C4-2B (cell line): ENCODE measurements around the gene MLLT3.

Experiments used
- H3K27ac ChIP-seq: fragments of 450-650 bp; 2 replicates; pipeline ENCODE4 v1.5.1; 2017
- CTCF ChIP-seq: fragments of 450-650 bp; conservative IDR thresholded peaks from 2 replicates; pipeline ENCODE4 v1.5.1; 2017; ENCODE audit warnings: mild to moderate bottlenecking
- ZFX ChIP-seq: fragments of 450-650 bp; IDR thresholded peaks from 2 replicates; pipeline ENCODE4 v1.6.1; 2017

The MLLT3 gene

GRCh38 chr9:20528253-20528652 is 94.0 kb downstream of the MLLT3 start:
- TF ChIP-seq ZFX (no peak), CTCF (no peak)
- H3K27ac ChIP-seq: no peak overlapping the region

- TF ChIP-seq ZFX: no peak
- no peak for TF ChIP-seq CTCF
- no peak overlapping the region for H3K27ac ChIP-seq
Observed at GRCh38 chr9:20526500-20527319, 95.6 kb downstream of the MLLT3 start.

GRCh38 chr9:20524776-20525175 is 97.5 kb downstream of the MLLT3 start:
- TF ChIP-seq CTCF (peak; percentile 41), ZFX (no peak)
- no peak overlapping the region for H3K27ac ChIP-seq

- TF ChIP-seq CTCF (no peak), ZFX (no peak)
- no peak overlapping the region for H3K27ac ChIP-seq
Observed at GRCh38 chr9:20518737-20519136, 103.6 kb downstream of the MLLT3 start.

- peak overlapping the region; percentile 52 for H3K27ac ChIP-seq
- no peak for TF ChIP-seq CTCF
- no peak for TF ChIP-seq ZFX
Observed at GRCh38 chr9:20513126-20513913, 109.0 kb downstream of the MLLT3 start.

- no peak overlapping the region; the same call in 1 of the 2 replicates for H3K27ac ChIP-seq
- TF ChIP-seq CTCF (no peak), ZFX (no peak)
Observed at GRCh38 chr9:20512636-20513035, 109.7 kb downstream of the MLLT3 start.

- H3K27ac ChIP-seq: no peak overlapping the region; the same call in 1 of the 2 replicates
- TF ChIP-seq ZFX: no peak
- TF ChIP-seq CTCF: no peak
Observed at GRCh38 chr9:20512106-20512505, 110.2 kb downstream of the MLLT3 start.
